NOMO-1 treated with dmso at 0.1 percent for 144 hours (cell line): ENCODE data around the gene B3GLCT.

ENCODE experiments used
- DNase-seq: peaks from one replicate; lab custom pipeline; 2025; ENCODE audit not compliant: unreplicated experiment; lab: John Stamatoyannopoulos, UW

B3GLCT gene

DNA sequence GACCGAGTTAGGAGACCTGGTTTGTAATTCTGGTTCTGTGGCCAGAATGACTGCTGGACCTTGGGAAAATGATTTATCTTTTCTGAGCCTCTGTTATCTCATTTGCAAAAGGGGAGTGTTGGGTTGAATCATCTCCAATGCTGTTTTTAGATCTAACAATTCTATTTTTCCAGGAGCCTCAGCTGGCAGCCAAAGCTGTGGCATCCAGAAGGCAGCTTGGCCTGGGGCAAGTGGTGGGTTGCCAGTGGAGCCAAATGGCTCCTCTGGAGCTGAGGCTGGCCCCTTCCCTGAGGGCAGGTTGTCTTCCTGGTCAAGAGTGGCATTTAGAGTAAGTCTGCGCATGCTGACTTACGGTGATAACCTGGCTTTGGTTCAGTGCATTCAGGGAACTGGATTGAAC, 21.3 kb downstream of the B3GLCT start:
- DNase-seq, result no peak

DNA sequence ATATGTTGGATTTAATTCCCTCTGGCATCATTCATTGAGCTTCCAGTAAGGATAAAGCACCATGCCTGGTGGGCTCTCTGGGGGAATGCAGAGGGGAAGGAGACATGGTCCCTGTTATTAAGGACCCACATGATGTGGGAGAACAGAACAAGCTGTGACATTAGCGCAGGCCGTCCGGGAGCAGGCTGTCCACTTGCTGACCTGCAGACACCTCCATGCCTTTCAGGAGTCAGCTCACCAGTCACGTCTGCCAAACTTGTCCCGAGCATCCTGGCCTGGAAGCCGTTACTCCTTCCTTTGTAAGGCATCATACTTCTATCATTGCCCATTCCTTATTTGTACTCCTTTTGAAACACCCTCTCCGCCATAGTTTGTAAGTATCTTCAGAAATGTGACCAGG, 23.4 kb downstream of the B3GLCT start:
- DNase-seq, result no peak

DNA sequence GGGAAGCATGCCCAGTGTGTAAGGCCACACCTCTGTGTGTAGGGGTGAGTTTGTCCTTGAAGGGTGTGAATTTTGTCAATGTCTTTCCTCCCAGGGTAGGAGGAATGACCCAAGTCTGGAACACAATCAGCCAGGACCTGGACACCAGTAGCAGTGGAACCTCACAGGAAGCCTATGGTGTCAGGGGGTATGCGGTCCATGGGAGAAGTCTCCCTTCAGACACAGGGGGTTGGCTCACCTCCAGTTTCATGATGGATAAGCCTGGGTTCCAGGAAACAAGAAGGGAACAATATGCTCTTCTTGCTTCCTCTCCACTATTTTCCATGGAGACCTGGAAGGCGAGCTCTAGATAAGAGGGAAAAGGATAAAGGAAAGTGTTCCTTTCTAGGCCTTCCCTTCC, 23.9 kb downstream of the B3GLCT start:
- DNase-seq, result no peak

DNA sequence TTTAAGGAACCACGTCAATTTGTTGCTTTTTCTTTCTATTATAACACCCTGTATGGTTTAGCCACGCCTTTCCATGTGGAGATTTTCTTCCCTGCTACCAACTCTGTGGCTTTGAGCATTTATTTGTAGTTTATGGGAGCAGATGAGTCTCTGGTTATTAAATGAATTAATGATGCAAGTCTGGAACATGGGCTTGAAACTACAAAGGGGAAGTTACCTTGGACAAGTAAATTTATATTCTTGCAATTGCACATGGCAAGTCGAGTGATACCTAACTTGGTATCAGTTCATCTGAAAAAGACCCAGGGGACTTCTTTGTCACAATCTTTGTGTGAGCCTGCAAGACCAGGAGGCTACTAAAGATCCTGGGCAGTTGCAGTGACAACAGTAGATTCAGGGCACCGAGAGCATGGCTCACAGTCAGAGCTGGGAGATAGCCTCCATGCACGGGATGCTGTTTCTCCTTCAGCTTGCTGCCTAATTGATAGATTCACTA, 24.4 kb downstream of the B3GLCT start:
- no peak for DNase-seq

DNA sequence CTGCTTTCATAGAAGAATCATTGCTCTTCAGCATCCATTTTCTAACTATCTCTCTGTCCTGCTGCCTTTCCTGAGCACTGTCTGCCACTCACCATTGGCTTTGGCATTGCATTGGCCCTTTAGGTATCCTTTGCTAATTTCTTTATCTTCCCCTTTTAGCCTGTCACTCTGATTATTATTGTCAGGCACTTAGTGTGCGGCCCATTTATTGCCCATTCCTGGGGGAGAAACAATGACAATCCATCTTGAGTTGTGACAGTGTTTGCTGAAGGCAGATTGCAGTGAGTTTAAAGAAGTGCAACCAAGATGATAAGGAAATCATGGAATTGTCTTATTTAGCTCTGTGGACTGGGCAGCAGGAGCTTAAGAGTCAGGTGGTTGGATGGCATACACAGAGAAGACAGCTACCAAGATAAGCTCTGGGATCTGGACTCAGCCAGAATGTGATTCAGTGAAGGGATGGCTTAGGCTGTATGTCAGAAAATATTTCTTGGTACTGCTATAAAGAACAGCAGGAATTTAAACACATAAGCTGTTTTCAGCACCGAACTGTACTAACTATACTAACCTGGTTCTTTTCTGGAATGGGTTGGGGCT, 25.3 kb downstream of the B3GLCT start:
- DNase-seq, result no peak

DNA sequence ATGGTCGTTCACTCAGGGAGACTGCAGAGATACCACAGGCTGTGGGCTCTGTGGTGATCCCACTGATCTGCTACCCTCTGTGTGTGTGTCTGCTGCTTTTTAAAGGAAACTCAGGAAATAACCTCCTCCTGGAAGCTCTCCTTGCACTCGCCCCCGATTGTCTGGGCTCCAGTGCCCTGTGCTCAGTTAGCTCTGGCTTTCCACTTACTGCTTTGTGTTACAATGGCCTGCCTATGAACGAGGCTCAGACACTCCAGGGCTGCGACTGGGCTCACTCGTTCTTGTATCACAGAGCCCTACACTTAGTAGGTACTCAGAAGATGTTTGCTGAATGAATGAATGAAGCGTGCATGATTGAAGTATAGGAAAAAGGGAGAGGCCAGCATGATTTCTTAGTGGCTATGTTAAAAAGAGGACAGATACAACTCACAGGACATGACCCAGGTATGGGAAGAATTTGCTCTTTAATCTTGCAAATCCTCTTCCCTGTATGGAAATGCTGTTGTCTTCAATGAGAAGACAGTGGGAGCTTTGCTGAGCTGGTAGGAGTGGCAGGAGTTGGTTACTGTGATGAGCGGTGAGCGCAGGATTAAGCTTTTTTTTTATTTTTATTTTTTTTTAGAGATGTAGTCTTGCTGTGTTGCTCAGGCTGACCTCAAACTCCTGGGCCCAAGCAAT, 26.4 kb downstream of the B3GLCT start:
- no peak for DNase-seq

DNA sequence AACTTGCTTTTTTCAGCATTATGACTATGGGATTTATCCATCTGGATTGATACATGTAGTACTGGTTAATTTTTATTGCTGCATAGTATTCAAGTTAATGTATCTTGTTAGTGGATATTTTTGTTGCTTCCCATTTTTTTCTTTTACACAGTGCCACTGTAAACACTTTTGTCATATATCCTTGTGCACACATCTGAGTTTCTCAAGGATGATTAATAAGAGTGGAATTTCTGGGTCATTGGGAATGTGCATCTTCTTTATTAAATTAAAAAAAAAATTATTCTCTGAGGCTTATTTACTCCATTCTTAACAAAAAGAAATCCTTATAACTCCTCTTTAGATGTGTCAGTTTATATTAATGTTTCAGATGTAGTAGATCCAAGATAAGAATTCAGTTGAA, 27.3 kb downstream of the B3GLCT start:
- no peak for DNase-seq

DNA sequence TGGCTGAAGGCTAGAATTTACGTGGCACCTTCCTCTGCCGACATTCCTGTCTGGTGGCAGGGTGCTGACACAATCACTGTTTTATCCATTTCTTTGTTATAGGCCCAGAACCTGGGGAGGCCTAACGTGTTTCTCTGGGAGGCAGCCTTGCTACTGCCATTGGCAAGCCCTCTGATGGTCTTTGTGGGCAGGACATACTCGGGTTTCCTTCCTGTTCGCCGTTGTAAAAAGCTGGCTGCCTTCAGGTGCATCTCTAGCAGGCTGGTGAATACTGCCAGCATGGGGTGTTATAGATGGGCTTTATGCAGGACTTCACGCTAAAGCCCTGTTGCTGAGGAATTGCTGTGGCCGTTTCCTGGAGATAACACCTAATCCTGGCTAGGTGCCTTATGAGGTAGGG, 28.1 kb downstream of the B3GLCT start:
- DNase-seq, result no peak

DNA sequence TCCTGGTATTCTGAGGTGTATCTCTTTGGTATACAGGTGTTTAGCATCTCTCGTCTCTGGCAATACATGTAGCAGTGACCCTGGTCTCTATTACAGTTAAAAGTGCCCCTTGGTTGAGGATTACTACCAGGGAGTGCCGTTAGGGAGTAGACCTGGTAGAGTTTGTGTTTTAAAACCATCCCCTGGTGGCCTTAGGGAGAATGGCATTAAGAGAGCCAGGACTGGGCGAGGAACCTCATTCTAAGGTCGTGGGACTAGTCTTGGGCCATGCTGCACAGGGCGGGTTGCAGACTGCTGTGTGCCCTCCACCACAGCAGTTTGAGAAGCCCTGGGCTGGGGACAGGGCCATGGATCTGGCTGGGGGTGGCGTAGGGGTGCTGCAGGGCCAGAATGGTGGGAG, 35.0 kb downstream of the B3GLCT start:
- no peak for DNase-seq

DNA sequence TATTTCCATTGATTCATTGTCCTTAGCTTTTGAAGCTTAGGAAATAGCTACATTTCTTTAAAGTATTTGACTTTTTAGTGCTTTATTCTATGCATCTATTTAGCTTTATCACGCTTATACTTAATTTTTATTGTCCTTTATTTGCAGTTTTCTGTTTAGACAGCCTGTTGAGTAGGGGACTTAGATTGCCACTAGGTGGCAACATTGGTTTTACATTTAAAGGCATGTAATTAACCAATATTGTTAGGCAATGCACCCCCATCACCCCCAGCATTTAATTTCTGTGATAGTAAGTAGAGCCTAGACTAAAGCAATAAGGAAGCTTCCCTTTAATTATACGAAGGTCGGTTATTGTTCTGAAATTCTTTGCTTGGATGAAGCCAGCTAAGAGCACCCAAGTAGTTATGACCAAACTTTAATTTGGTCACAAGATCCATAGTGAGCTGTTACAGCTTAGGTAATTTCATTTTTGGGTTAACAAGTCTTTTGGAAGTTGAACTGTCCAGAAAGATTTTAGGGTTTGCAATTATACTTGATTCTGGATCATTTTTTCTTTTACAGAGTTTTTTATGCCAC, 36.5 kb downstream of the B3GLCT start:
- DNase-seq, result peak; percentile 14

DNA sequence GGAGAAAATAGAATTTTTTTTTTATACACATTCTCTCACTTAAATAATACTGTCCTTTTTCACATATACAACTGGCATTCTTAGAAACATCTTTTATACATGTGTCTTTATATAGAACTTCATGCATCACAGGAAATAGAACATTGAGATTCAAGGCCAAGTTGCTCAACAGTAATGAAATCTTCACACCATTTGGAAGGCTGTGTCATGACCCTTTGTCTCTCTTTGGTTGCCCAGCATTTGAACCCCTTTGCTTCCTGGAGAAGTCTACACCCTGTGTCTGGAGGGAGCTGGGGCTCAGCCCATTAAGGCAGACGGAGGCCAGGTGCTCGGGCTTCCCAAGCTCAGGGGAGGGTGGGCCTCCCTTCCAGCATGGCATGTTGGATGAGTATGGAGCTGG, 41.1 kb downstream of the B3GLCT start:
- DNase-seq, result no peak

DNA sequence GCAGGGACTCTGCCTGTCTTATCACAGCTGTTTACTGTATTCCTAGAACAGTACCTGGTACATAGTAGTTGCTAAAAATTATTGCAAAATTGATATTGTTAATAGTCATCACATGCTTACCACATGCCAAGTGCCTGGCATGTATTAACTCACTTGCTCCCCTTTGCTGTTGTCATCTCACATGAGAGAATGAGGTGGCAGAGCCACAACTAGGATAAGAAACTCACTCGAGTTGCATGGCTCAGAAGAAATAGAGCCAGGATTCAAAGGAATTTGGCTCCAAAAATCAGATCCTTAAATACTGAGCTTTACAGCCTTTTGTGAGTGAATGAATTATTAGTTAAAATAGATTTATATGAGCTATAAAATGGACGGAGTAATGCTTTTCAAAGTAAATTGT, 42.6 kb downstream of the B3GLCT start:
- DNase-seq, result no peak

DNA sequence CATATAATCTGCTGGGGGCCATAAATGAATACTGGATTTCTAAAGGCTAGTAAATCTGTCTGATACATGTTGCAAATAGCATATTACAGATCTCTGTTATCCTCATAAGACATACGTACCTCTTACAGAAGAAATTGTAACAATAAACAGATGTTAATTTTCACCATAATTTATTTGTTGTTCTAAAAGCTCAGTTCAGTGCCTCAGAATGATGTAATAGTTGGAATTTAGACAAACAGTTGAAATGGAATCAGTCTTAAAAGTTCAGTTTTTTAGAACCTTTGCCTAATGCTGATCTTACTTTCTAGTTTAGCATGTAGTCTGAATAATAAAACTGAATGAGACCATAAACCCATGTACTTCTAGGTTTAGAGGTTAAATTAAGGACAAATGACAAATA, 43.1 kb downstream of the B3GLCT start:
- DNase-seq, result no peak

DNA sequence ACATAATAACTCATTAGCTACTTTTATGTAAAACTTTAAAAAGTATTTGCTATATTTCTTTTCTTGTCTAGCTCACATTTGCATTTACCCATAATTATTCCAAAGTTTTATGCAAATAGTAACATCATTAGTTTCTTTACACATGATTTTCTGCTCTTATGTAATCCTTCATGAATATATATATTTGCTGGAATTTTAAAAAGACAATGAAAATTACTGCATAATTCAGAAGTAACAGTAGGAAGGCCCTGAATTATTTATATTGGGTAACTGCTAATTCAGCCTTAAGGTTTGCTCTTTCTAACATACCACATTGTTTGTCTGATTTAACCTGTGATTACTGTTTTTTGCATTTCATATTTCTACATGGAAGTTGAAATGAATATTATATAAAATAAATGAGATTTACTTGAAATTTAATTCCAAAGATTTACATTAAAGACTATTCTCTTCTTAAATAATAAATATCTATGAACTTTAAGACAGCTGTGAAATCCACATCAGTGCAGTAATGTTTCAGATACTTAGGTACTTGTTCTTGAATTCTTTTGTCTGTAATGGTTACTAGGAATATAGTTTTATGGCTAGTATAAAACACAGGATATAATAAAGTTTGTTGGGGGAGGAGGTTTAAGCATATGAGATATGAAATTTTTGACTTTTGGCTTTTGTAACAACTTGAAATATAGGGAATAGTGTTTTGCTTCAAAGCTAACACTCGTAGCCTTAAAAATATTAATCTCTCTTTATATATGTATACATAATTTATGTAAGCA, 46.0 kb downstream of the B3GLCT start:
- DNase-seq, result no peak

DNA sequence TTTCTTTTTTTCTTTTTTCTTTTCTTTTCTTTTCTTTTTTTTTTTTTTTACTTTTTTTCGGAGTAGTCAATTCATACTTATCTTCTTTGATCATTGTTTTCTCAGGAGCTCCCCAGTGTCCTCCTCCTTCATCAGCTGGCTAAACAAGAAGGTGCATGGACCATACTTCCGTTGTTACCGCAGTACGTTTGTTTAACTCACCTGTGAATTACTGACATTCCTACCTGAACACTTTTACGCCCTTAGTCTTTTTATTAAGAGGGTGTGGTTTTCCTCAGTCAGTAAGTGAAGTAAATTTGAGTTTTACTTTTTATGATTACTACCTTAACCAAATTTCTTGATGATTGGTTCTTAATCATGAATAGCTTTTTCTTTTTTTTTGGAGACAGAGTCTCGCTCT, 47.1 kb downstream of the B3GLCT start:
- no peak for DNase-seq

DNA sequence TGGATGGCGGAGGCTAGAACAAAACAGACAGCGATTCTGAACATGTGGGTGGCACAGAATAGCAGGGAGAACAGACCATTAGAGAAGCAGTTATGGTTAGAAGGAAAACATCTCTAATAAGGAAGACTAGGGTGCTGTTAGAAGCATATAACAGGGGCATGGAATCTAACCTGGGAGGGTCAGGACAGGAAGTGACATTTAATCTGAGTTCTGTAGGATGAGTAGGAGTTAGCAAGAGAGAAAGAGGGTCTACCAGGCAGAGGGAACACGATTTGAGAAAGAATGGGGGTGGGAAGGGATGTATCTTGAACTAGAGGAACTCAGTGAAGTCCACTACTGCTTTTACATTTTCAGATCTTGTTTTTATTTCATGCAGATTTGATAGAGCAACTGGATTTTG, 48.6 kb downstream of the B3GLCT start:
- no peak for DNase-seq

DNA sequence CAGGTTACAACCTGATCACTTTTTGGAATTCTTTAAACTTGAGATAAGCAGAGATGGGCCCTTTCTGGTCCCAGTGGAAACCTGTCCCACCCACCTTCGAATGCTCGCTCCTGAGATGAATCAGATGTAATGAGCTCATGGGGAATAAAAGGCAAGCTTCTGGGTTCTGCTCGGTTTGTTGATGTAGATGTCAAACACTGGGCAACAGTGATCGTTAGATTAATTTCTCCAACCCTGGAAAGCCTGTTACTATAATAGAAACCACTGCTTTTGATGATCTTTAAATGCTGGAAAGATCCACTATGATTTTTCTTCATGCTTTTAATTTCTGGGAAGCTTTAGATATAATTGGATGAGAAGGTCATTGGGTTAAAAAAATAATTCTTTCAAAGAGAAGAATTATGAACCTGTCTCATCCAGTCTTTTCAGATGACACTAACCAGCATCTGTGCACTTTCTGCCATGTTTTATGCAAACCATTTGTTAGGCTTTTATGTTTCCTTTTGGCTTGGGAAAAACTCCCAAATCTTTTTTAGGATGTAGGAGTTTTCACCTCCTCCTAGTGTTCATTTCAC, 49.3 kb downstream of the B3GLCT start:
- DNase-seq, result no peak

DNA sequence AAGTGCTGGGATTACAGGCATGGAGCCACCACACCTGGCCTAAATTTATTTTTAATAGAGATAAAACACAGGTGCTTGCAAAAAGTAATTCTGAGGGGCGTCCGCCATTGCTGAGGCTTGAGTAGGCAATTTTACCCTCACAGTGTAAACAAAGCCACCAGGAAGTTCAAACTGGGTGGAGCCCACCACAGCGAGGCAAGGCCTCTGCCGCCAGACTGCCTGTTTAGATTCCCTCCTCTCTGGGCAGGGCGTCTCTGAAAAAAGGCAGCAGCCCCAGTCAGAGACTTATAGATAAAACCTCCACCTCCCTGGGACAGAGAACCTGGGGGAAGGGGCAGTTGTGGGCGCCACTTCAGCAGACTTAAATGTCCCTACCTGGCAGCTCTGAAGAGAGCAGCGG, 50.7 kb downstream of the B3GLCT start:
- DNase-seq, result no peak

DNA sequence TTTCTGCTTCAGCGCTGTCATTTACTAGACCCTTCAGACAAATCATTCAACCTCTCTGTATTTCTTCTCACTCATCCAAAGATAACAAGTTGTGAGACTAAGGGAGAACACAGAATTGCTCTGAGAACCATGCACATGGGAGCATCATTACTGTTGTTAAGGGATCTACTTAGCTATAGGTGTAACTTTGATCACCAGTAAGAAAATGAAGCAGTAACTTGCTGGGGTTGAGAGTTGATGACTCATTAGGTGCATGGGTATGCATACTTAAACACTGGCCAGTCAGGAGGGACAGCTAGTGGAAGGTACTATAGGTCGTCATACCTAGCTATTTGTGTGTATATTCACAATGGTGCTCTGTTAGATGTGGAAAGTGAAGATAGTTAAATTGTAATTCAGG, 61.5 kb downstream of the B3GLCT start:
- DNase-seq, result no peak

DNA sequence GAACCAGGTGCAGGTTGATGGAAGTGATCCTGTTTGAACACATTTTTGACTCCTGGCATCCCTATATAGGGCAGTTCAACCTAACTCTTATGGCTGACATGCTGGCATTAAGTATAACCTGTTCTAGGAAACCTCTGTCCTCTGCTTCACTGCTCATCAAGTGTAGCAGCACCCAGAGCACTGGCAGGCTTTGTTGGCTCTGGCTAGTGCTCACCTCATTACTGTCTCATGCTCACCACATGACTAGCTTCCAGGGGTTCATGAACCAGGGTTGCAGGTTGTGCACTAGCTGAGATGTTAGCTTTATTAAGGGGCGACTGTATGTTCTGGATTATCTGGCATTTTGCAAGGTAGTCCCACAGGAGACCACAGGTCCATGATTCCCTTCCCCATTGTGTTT, 63.6 kb downstream of the B3GLCT start:
- no peak for DNase-seq

DNA sequence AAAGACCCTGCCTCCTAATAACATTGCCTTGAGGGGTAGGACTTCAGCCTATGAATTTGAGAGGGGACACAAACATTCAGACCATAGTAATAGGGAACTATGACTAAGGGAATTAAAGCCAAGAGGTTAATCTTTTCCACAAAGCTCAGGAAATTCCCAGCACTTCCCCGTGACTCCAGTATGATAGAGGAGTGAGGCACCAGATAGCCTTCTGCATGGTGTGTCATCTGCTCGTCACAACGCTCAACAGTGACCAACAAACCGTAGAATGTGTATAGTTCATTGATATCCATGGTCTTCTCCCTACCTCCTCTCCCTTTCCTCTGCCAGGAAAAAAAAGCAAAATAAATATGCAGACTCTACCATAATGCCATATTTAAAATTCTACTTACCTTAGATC, 64.4 kb downstream of the B3GLCT start:
- no peak for DNase-seq
